ENCODE data around the gene DNTT.
"Not testable (repeated sequence)": the region's sequence is repeated elsewhere in the genome, so short reads cannot be mapped to it uniquely, and the experiment has no call there.

Gene DNTT

GRCh38 chr10:96305019-96305418 lies 785 bp downstream of the DNTT start:
- DNase-seq (ENCODE audit: low read depth in 1 of 2, low spot score in 1 of 2) = no peak
- Histone ChIP-seq H3K4me3 (replicated peaks; ENCODE audit: insufficient read depth, low read length) (no peak overlapping the region), H3K27me3 (ENCODE audit: insufficient read depth, poor library complexity, severe bottlenecking) (no peaks in the 10 kb centered on the region), H3K27ac (replicated peaks) (no peak overlapping the region)
- TF ChIP-seq POLR2AphosphoS5 (IDR thresholded peaks at IDR 0.05; ENCODE audit: low read depth) (no peak), GABPA (IDR thresholded peaks at IDR 0.05; ENCODE audit: low read depth) (no peak), SPI1 (IDR thresholded peaks at IDR 0.05; ENCODE audit: borderline replicate concordance, low read depth) (no peak)
- TF ChIP-seq, protein P1, sequence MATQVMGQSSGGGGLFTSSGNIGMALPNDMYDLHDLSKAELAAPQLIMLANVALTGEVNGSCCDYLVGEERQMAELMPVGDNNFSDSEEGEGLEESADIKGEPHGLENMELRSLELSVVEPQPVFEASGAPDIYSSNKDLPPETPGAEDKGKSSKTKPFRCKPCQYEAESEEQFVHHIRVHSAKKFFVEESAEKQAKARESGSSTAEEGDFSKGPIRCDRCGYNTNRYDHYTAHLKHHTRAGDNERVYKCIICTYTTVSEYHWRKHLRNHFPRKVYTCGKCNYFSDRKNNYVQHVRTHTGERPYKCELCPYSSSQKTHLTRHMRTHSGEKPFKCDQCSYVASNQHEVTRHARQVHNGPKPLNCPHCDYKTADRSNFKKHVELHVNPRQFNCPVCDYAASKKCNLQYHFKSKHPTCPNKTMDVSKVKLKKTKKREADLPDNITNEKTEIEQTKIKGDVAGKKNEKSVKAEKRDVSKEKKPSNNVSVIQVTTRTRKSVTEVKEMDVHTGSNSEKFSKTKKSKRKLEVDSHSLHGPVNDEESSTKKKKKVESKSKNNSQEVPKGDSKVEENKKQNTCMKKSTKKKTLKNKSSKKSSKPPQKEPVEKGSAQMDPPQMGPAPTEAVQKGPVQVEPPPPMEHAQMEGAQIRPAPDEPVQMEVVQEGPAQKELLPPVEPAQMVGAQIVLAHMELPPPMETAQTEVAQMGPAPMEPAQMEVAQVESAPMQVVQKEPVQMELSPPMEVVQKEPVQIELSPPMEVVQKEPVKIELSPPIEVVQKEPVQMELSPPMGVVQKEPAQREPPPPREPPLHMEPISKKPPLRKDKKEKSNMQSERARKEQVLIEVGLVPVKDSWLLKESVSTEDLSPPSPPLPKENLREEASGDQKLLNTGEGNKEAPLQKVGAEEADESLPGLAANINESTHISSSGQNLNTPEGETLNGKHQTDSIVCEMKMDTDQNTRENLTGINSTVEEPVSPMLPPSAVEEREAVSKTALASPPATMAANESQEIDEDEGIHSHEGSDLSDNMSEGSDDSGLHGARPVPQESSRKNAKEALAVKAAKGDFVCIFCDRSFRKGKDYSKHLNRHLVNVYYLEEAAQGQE (IDR thresholded peaks at IDR 0.05; ENCODE audit: insufficient replicate concordance, low read depth) = no peak
- TF ChIP-seq, protein P2, sequence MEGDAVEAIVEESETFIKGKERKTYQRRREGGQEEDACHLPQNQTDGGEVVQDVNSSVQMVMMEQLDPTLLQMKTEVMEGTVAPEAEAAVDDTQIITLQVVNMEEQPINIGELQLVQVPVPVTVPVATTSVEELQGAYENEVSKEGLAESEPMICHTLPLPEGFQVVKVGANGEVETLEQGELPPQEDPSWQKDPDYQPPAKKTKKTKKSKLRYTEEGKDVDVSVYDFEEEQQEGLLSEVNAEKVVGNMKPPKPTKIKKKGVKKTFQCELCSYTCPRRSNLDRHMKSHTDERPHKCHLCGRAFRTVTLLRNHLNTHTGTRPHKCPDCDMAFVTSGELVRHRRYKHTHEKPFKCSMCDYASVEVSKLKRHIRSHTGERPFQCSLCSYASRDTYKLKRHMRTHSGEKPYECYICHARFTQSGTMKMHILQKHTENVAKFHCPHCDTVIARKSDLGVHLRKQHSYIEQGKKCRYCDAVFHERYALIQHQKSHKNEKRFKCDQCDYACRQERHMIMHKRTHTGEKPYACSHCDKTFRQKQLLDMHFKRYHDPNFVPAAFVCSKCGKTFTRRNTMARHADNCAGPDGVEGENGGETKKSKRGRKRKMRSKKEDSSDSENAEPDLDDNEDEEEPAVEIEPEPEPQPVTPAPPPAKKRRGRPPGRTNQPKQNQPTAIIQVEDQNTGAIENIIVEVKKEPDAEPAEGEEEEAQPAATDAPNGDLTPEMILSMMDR (IDR thresholded peaks at IDR 0.05; ENCODE audit: insufficient read depth, low read length) = no peak

DNA sequence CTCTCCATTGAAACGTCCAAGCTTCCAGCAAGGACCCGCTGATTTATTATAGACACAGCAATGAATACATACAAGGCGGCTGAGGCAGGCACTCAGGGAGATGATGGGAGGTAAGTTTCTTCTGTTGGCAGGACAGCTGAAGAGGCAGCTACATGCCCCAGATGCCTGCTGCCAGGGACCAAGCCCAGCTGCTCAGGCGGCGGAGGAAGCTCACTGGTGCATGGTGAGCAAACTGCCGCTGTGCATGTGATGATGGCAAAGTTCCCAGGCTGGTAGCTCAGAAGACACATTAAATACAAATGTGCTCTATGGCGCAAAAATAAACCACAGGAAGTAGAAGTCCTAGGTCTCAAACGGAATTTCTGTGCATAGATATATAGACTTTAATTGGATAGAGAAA lies 2.3 kb downstream of the DNTT start:
- Histone ChIP-seq H3K27me3 (ENCODE audit: insufficient read depth, poor library complexity, severe bottlenecking) (no peaks in the 10 kb centered on the region), H3K27ac (replicated peaks) (no peak overlapping the region), H3K4me3 (replicated peaks; ENCODE audit: insufficient read depth, low read length) (no peak overlapping the region)
- TF ChIP-seq GABPA (IDR thresholded peaks at IDR 0.05; ENCODE audit: low read depth) (no peak), SPI1 (IDR thresholded peaks at IDR 0.05; ENCODE audit: borderline replicate concordance, low read depth) (no peak), POLR2AphosphoS5 (IDR thresholded peaks at IDR 0.05; ENCODE audit: low read depth) (no peak)
- TF ChIP-seq, protein P1 (IDR thresholded peaks at IDR 0.05; ENCODE audit: insufficient replicate concordance, low read depth) = no peak
- TF ChIP-seq, protein P2 (IDR thresholded peaks at IDR 0.05; ENCODE audit: insufficient read depth, low read length) = no peak
- peak in 1 of 2 experiments; percentile 62 for DNase-seq (ENCODE audit: low read depth in 1 of 2, low spot score in 1 of 2)

DNA sequence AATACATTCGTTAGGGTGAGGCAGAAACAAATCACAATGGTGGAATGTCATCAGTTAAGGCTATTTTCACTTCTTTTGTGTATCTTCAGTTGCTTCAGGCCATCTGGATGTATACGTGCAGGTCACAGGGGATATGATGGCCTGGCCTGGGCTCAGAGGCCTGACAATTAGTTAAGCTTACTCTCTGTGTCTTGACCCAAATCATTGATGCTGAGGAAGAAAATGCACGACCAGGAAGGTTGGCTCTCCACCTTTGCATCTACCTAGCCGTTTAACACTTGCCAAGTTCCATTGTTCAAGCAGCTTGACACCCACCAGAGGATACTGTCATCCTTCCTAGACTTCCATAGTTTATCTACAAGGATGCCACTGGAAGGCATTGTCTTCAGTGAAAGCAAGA lies 4.6 kb downstream of the DNTT start:
- H3K4me3 ChIP-seq (replicated peaks; ENCODE audit: insufficient read depth, low read length); H3K27ac ChIP-seq (replicated peaks); DNase-seq (ENCODE audit: low read depth in 1 of 2, low spot score in 1 of 2); H3K27me3 ChIP-seq (ENCODE audit: insufficient read depth, poor library complexity, severe bottlenecking): not testable (repeated sequence)

DNA sequence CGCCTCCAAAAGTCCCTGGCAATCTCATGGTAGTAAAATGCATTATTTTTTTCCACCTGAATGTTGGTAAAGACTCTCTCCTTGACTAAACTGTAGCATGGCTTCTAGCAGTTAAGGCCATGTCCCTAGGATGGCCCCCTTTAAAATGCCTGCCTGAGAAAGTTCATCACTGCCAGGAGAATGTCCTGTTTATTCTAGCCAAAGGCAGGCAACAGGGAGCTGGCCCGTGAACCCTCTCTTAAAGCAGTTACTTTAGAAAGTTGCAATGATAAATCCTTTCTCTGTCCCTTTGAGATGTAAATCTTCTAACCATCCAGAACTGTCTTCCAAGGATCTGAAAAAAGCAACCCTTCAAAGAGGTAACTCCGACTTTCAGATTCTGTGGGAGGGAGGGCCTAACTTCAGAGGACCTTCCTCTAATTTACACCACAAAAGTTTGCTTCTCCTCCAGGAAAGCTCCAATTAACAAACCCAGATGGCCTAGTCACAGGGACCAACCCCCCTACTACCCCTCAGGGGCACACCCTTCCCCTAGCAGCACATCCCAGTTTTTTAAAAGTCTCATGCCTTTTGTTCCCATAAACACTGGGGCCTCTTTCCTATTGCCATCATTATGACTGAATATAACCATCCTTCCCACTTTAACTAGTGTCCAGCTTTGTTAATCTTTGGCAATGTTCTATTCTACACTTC lies 5.5 kb downstream of the DNTT start:
- Histone ChIP-seq H3K27ac (replicated peaks) (no peak overlapping the region), H3K27me3 (ENCODE audit: insufficient read depth, poor library complexity, severe bottlenecking) (no peaks in the 10 kb centered on the region), H3K4me3 (replicated peaks; ENCODE audit: insufficient read depth, low read length) (no peak overlapping the region)
- TF ChIP-seq SPI1 (IDR thresholded peaks at IDR 0.05; ENCODE audit: borderline replicate concordance, low read depth) (no peak), GABPA (IDR thresholded peaks at IDR 0.05; ENCODE audit: low read depth) (no peak), POLR2AphosphoS5 (IDR thresholded peaks at IDR 0.05; ENCODE audit: low read depth) (no peak)
- TF ChIP-seq, protein P1 (IDR thresholded peaks at IDR 0.05; ENCODE audit: insufficient replicate concordance, low read depth) = no peak
- TF ChIP-seq, protein P2 (IDR thresholded peaks at IDR 0.05; ENCODE audit: insufficient read depth, low read length) = no peak
- no peak for DNase-seq (ENCODE audit: low read depth in 1 of 2, low spot score in 1 of 2)

All from HL-60 (cell line).